Activated naive CD8-positive, alpha-beta T cell treated with anti-CD3 and anti-CD28 coated beads, Interleukin-2, amount 50 U/mL, for 24 hours (primary cell): ENCODE measurements around the gene ZNF407.
A peak's percentile ranks its signal among the peaks of the same experiment; 100 is the strongest.

ENCODE experiments used
- ATAC-seq: fragments of 150-1000 bp; cut with Tn5 transposase; one replicate; pipeline ENCODE4 v1.10.0; 2021
- DNase-seq: peaks from one replicate; pipeline ENCODE4 v3.0.0; 2021
- H3K27ac Mint-ChIP-seq: one replicate; pipeline ENCODE4 v1.8.0; 2021; ENCODE audit warnings: mild to moderate bottlenecking, mixed read lengths
- H3K27me3 Mint-ChIP-seq: one replicate; pipeline ENCODE4 v1.8.0; 2021; ENCODE audit warnings: mixed read lengths
- H3K36me3 Mint-ChIP-seq: one replicate; pipeline ENCODE4 v1.8.0; 2021; ENCODE audit warnings: low read depth, mixed read lengths
- H3K4me1 Mint-ChIP-seq: one replicate; pipeline ENCODE4 v1.8.0; 2021; ENCODE audit warnings: mixed read lengths
- H3K4me3 Mint-ChIP-seq: one replicate; pipeline ENCODE4 v1.8.0; 2021; ENCODE audit warnings: mild to moderate bottlenecking, moderate library complexity, mixed read lengths
- H3K9me3 Mint-ChIP-seq: one replicate; pipeline ENCODE4 v1.8.0; 2021; ENCODE audit warnings: mixed read lengths

The ZNF407 gene

GRCh38 chr18:74661691-74662090 is 64.0 kb downstream of the ZNF407 start:
- no peak for DNase-seq
- Mint-ChIP-seq H3K4me1 (no peaks in the 10 kb centered on the region), H3K27me3 (no peaks in the 10 kb centered on the region), H3K36me3 (peaks cover 1% of the 10 kb centered on the region), H3K9me3 (no peaks in the 10 kb centered on the region), H3K4me3 (no peak overlapping the region), H3K27ac (no peak overlapping the region)
- ATAC-seq = no peak

- no peak overlapping the region for H3K4me3 Mint-ChIP-seq
- ATAC-seq = no peak
- no peaks in the 10 kb centered on the region for H3K9me3 Mint-ChIP-seq
These were observed 65.0 kb downstream of the ZNF407 start for GRCh38 chr18:74662622-74663021.

GRCh38 chr18:74665346-74665745 is 67.7 kb downstream of the ZNF407 start:
- DNase-seq = no peak
- no peaks in the 10 kb centered on the region for H3K4me1 Mint-ChIP-seq
- H3K4me3 Mint-ChIP-seq = no peak overlapping the region
- H3K27ac Mint-ChIP-seq = no peak overlapping the region
- no peaks in the 10 kb centered on the region for H3K27me3 Mint-ChIP-seq
- no peak for ATAC-seq
- peaks cover 1% of the 10 kb centered on the region for H3K36me3 Mint-ChIP-seq
- no peaks in the 10 kb centered on the region for H3K9me3 Mint-ChIP-seq

More at GRCh38 chr18:74662622-74663021, 65.0 kb downstream of the ZNF407 start:
- peaks cover 1% of the 10 kb centered on the region for H3K36me3 Mint-ChIP-seq
- H3K4me1 Mint-ChIP-seq = no peaks in the 10 kb centered on the region
- no peak overlapping the region for H3K27ac Mint-ChIP-seq
- DNase-seq = no peak
- no peaks in the 10 kb centered on the region for H3K27me3 Mint-ChIP-seq

GRCh38 chr18:74665905-74666304 is 68.2 kb downstream of the ZNF407 start:
- no peak for DNase-seq
- no peak overlapping the region for H3K4me3 Mint-ChIP-seq
- H3K27me3 Mint-ChIP-seq = no peaks in the 10 kb centered on the region
- ATAC-seq = no peak
- no peak overlapping the region for H3K27ac Mint-ChIP-seq
- H3K36me3 Mint-ChIP-seq = peaks cover 3% of the 10 kb centered on the region
- no peaks in the 10 kb centered on the region for H3K4me1 Mint-ChIP-seq
- no peaks in the 10 kb centered on the region for H3K9me3 Mint-ChIP-seq

- Mint-ChIP-seq H3K27ac (no peak overlapping the region), H3K36me3 (peaks cover 10% of the 10 kb centered on the region), H3K4me3 (no peak overlapping the region), H3K27me3 (no peaks in the 10 kb centered on the region), H3K4me1 (no peaks in the 10 kb centered on the region), H3K9me3 (no peaks in the 10 kb centered on the region)
- no peak for ATAC-seq
- no peak for DNase-seq
These were observed 71.6 kb downstream of the ZNF407 start for GRCh38 chr18:74669136-74669798.

- ATAC-seq = no peak
- peaks cover 3% of the 10 kb centered on the region for H3K9me3 Mint-ChIP-seq
- no peak for DNase-seq
- H3K4me3 Mint-ChIP-seq = no peak overlapping the region
- no peak overlapping the region for H3K27ac Mint-ChIP-seq
- peaks cover 28% of the 10 kb centered on the region for H3K36me3 Mint-ChIP-seq
- H3K4me1 Mint-ChIP-seq = no peaks in the 10 kb centered on the region
- no peaks in the 10 kb centered on the region for H3K27me3 Mint-ChIP-seq
These were observed 74.7 kb downstream of the ZNF407 start for GRCh38 chr18:74672371-74672770.

- no peaks in the 10 kb centered on the region for H3K27me3 Mint-ChIP-seq
- DNase-seq (no peak), ATAC-seq (no peak)
- H3K4me1 Mint-ChIP-seq = no peaks in the 10 kb centered on the region
- H3K36me3 Mint-ChIP-seq = peaks cover 41% of the 10 kb centered on the region
- H3K27ac Mint-ChIP-seq = no peak overlapping the region
- H3K9me3 Mint-ChIP-seq = peaks cover 3% of the 10 kb centered on the region
- no peak overlapping the region for H3K4me3 Mint-ChIP-seq
These were observed 76.8 kb downstream of the ZNF407 start for GRCh38 chr18:74674487-74674886.

GRCh38 chr18:74679006-74679678 is 81.5 kb downstream of the ZNF407 start:
- Mint-ChIP-seq H3K27ac (no peak overlapping the region), H3K4me3 (no peak overlapping the region), H3K36me3 (peaks cover 41% of the 10 kb centered on the region), H3K27me3 (no peaks in the 10 kb centered on the region), H3K9me3 (peaks cover 3% of the 10 kb centered on the region), H3K4me1 (peaks cover 3% of the 10 kb centered on the region)
- DNase-seq (no peak), ATAC-seq (peak; percentile 54)

GRCh38 chr18:74679679-74680076 is 82.0 kb downstream of the ZNF407 start:
- Mint-ChIP-seq H3K4me3 (no peak overlapping the region), H3K36me3 (peaks cover 37% of the 10 kb centered on the region), H3K9me3 (peaks cover 3% of the 10 kb centered on the region), H3K4me1 (peaks cover 3% of the 10 kb centered on the region), H3K27me3 (no peaks in the 10 kb centered on the region), H3K27ac (no peak overlapping the region)
- no peak for DNase-seq
- no peak for ATAC-seq

- no peaks in the 10 kb centered on the region for H3K27me3 Mint-ChIP-seq
- peaks cover 3% of the 10 kb centered on the region for H3K4me1 Mint-ChIP-seq
- H3K9me3 Mint-ChIP-seq = no peaks in the 10 kb centered on the region
- H3K36me3 Mint-ChIP-seq = peaks cover 35% of the 10 kb centered on the region
- no peak overlapping the region for H3K4me3 Mint-ChIP-seq
- ATAC-seq (no peak), DNase-seq (no peak)
- H3K27ac Mint-ChIP-seq = peak overlapping the region; percentile 39
These were observed 84.7 kb downstream of the ZNF407 start for GRCh38 chr18:74682141-74682990.

GRCh38 chr18:74682991-74683297 is 85.3 kb downstream of the ZNF407 start:
- Mint-ChIP-seq H3K27me3 (no peaks in the 10 kb centered on the region), H3K9me3 (no peaks in the 10 kb centered on the region), H3K4me3 (no peak overlapping the region), H3K36me3 (peaks cover 31% of the 10 kb centered on the region), H3K4me1 (peaks cover 3% of the 10 kb centered on the region), H3K27ac (peak overlapping the region; percentile 39)
- DNase-seq (no peak), ATAC-seq (no peak)

- Mint-ChIP-seq H3K27ac (no peak overlapping the region), H3K4me3 (no peak overlapping the region), H3K9me3 (no peaks in the 10 kb centered on the region), H3K27me3 (no peaks in the 10 kb centered on the region), H3K36me3 (peaks cover 25% of the 10 kb centered on the region), H3K4me1 (peaks cover 3% of the 10 kb centered on the region)
- no peak for ATAC-seq
- DNase-seq = no peak
These were observed 85.9 kb downstream of the ZNF407 start for GRCh38 chr18:74683573-74683972.

GRCh38 chr18:74689251-74689650 is 91.6 kb downstream of the ZNF407 start:
- Mint-ChIP-seq H3K4me3 (no peak overlapping the region), H3K4me1 (peaks cover 5% of the 10 kb centered on the region), H3K36me3 (peaks cover 13% of the 10 kb centered on the region), H3K27ac (no peak overlapping the region), H3K27me3 (no peaks in the 10 kb centered on the region), H3K9me3 (no peaks in the 10 kb centered on the region)
- no peak for ATAC-seq
- DNase-seq = no peak

- Mint-ChIP-seq H3K36me3 (peaks cover 1% of the 10 kb centered on the region), H3K27ac (no peak overlapping the region), H3K9me3 (no peaks in the 10 kb centered on the region), H3K27me3 (no peaks in the 10 kb centered on the region), H3K4me1 (peaks cover 5% of the 10 kb centered on the region), H3K4me3 (no peak overlapping the region)
- DNase-seq = no peak
- ATAC-seq = no peak
These were observed 94.8 kb downstream of the ZNF407 start for GRCh38 chr18:74692367-74693013.
